IMR-90 (cell line): ENCODE results near the gene TAAR2. TPM values are rescaled to one million over a fixed set of nuclear protein-coding genes. Genes with fewer than 3 reads are reported as not detected.

Experiments
- ATAC-seq: fragments of 200-7000 bp; cut with Tn5 transposase; 2 replicates; pipeline ENCODE4 v1.9.1; 2020; ENCODE audit warnings: low read depth, mild to moderate bottlenecking, moderate library complexity
- BruUV-seq: library from RNA; stranded (reverse); fragments of 400-500 nt; replicated peaks from 2 replicates; lab custom pipeline; 2021; lab: Mats Ljungman, UMichigan
- CTCF ChIA-PET: fragments of 300-600 bp; formaldehyde crosslinking; extraction: SDS; loops from one replicate; lab custom pipeline; 2021; ENCODE audit warnings: antibody characterized with exemption; lab: Yijun Ruan, JAX
- POLR2A ChIA-PET: fragments of 300-600 bp; sonication (Branson Sonifier 250); formaldehyde crosslinking; loops from one replicate; lab custom pipeline; 2022; ENCODE audit warnings: antibody characterized with exemption; ENCODE audit not compliant: unreplicated experiment; lab: Charles Lee
- DNase-seq: peaks from one replicate; pipeline ENCODE4 v3.0.0; 2013
- H2AFZ ChIP-seq: replicated peaks from 2 replicates; pipeline ENCODE3; 2013; ENCODE audit warnings: low read length, mild to moderate bottlenecking; ENCODE audit not compliant: poor library complexity
- H2AK5ac ChIP-seq: 2 replicates; pipeline ENCODE4 v1.6.1; 2013; ENCODE audit warnings: low read depth, low read length, inconsistent platforms
- H2AK9ac ChIP-seq: replicated peaks from 2 replicates; pipeline ENCODE3; 2013; ENCODE audit warnings: mild to moderate bottlenecking, low read depth, low read length, moderate library complexity; ENCODE audit not compliant: poor library complexity
- H2BK120ac ChIP-seq: 2 replicates; pipeline ENCODE4 v1.6.1; 2013; ENCODE audit warnings: low read depth, low read length, inconsistent platforms
- H2BK15ac ChIP-seq: 3 replicates; pipeline ENCODE4 v1.6.1; 2013; ENCODE audit warnings: low read depth, low read length, inconsistent platforms
- H2BK20ac ChIP-seq: 2 replicates; pipeline ENCODE4 v1.6.1; 2013; ENCODE audit warnings: low read depth, mild to moderate bottlenecking, inconsistent platforms, low read length, moderate library complexity
- H2BK5ac ChIP-seq: 2 replicates; pipeline ENCODE4 v1.6.1; 2013; ENCODE audit warnings: mild to moderate bottlenecking, low read depth, low read length, inconsistent platforms; ENCODE audit not compliant: poor library complexity, severe bottlenecking
- H3K14ac ChIP-seq: replicated peaks from 2 replicates; pipeline ENCODE4 v1.6.1; 2013; ENCODE audit warnings: low read depth, low read length, inconsistent platforms
- H3K18ac ChIP-seq: 2 replicates; pipeline ENCODE4 v1.6.1; 2013; ENCODE audit warnings: low read depth, low read length, control low read depth
- H3K23ac ChIP-seq: 2 replicates; pipeline ENCODE4 v1.6.1; 2013; ENCODE audit warnings: low read depth, low read length, inconsistent platforms
- H3K27ac ChIP-seq: 2 replicates; pipeline ENCODE4 v1.5.1; 2013; ENCODE audit warnings: mild to moderate bottlenecking, control low read depth, low read length; ENCODE audit not compliant: insufficient read depth
- H3K27me3 ChIP-seq: 2 replicates; pipeline ENCODE4 v1.6.1; 2013; ENCODE audit warnings: low read length; ENCODE audit not compliant: control insufficient read depth, insufficient read depth
- H3K36me3 ChIP-seq: 2 replicates; pipeline ENCODE4 v1.6.1; 2013; ENCODE audit warnings: low read length, mixed read lengths; ENCODE audit not compliant: control insufficient read depth, insufficient read depth
- H3K4ac ChIP-seq: 2 replicates; pipeline ENCODE4 v1.6.1; 2013; ENCODE audit warnings: low read depth, low read length, inconsistent platforms
- H3K4me1 ChIP-seq: 2 replicates; pipeline ENCODE4 v1.6.1; 2013; ENCODE audit warnings: low read length, mixed read lengths; ENCODE audit not compliant: control insufficient read depth, insufficient read depth
- H3K4me2 ChIP-seq: 2 replicates; pipeline ENCODE4 v1.6.1; 2013; ENCODE audit warnings: low read depth, mild to moderate bottlenecking, control low read depth, low read length, moderate library complexity
- H3K4me3 ChIP-seq: 2 replicates; pipeline ENCODE4 v1.5.1; 2013; ENCODE audit warnings: low read depth, mild to moderate bottlenecking, control low read depth, low read length, moderate library complexity; ENCODE audit not compliant: insufficient read depth
- H3K56ac ChIP-seq: 2 replicates; pipeline ENCODE4 v1.6.1; 2013; ENCODE audit warnings: low read length, inconsistent platforms; ENCODE audit not compliant: insufficient read depth; ENCODE audit errors: extremely low read depth
- H3K79me1 ChIP-seq, 2 experiments: 2 replicates each; pipeline ENCODE4 v1.6.1; 2013; ENCODE audit warnings: low read length in 2 of 2, inconsistent platforms in 1 of 2, low read depth in 1 of 2
- H3K9ac ChIP-seq: 2 replicates; pipeline ENCODE4 v1.6.1; 2013; ENCODE audit warnings: low read depth, low read length, control low read depth
- H3K9me1 ChIP-seq: 2 replicates; pipeline ENCODE4 v1.6.1; 2013; ENCODE audit warnings: low read length, inconsistent platforms; ENCODE audit not compliant: insufficient read depth
- H3K9me3 ChIP-seq: 2 replicates; pipeline ENCODE4 v1.6.1; 2013; ENCODE audit warnings: low read length; ENCODE audit not compliant: control insufficient read depth, insufficient read depth
- H4K20me1 ChIP-seq: 2 replicates; pipeline ENCODE4 v1.6.1; 2013; ENCODE audit warnings: low read length, inconsistent platforms; ENCODE audit not compliant: insufficient read depth
- H4K5ac ChIP-seq: 2 replicates; pipeline ENCODE4 v1.6.1; 2013; ENCODE audit warnings: mild to moderate bottlenecking, low read depth, low read length, control low read depth
- H4K8ac ChIP-seq, 2 experiments: 2 replicates each; pipeline ENCODE4 v1.6.1; 2013; ENCODE audit warnings: low read depth in 2 of 2, low read length in 2 of 2, control low read depth in 1 of 2, inconsistent platforms in 1 of 2
- H4K91ac ChIP-seq: 2 replicates; pipeline ENCODE4 v1.6.1; 2013; ENCODE audit warnings: low read depth, low read length, inconsistent platforms; ENCODE audit not compliant: insufficient read depth
- BHLHE40 ChIP-seq: fragments of 150-350 bp; IDR thresholded peaks from 2 replicates; pipeline ENCODE4 v1.6.1; 2016; ENCODE audit warnings: mild to moderate bottlenecking, low read depth, low read length
- CEBPB ChIP-seq: IDR thresholded peaks from 2 replicates; pipeline ENCODE4 v1.6.1; 2012; ENCODE audit warnings: low read depth, low read length, improper control_type of control experiment
- CHD1 ChIP-seq: IDR thresholded peaks from 2 replicates; pipeline ENCODE4 v1.6.1; 2012; ENCODE audit warnings: low read depth, low read length, improper control_type of control experiment
- ELK1 ChIP-seq: fragments of 150-350 bp; IDR thresholded peaks from 2 replicates; pipeline ENCODE4 v1.6.1; 2016; ENCODE audit warnings: low read depth, mild to moderate bottlenecking, low read length, moderate library complexity, borderline replicate concordance
- FOS ChIP-seq: fragments of 150-350 bp; IDR thresholded peaks from 2 replicates; pipeline ENCODE4 v1.6.1; 2016; ENCODE audit warnings: low read depth, low read length
- MAFK ChIP-seq: IDR thresholded peaks from 2 replicates; pipeline ENCODE4 v1.6.1; 2012; ENCODE audit warnings: low read depth, low read length, improper control_type of control experiment
- MAZ ChIP-seq: IDR thresholded peaks from 2 replicates; pipeline ENCODE4 v1.6.1; 2012; ENCODE audit warnings: low read depth, mild to moderate bottlenecking, low read length, improper control_type of control experiment, moderate library complexity, borderline replicate concordance
- MXI1 ChIP-seq: IDR thresholded peaks from 2 replicates; pipeline ENCODE4 v1.6.1; 2012; ENCODE audit warnings: low read depth, mild to moderate bottlenecking, low read length, moderate library complexity, borderline replicate concordance
- NFE2L2 ChIP-seq: fragments of 150-350 bp; IDR thresholded peaks from 2 replicates; pipeline ENCODE4 v1.6.1; 2016; ENCODE audit warnings: low read depth, mild to moderate bottlenecking, low read length
- POLR2A ChIP-seq: IDR thresholded peaks from 2 replicates; pipeline ENCODE4 v1.6.1; 2012; ENCODE audit warnings: mild to moderate bottlenecking, low read depth, low read length
- RAD21 ChIP-seq: IDR thresholded peaks from 2 replicates; pipeline ENCODE4 v1.6.1; 2012; ENCODE audit warnings: low read length, improper control_type of control experiment
- RCOR1 ChIP-seq: IDR thresholded peaks from 2 replicates; pipeline ENCODE4 v1.6.1; 2012; ENCODE audit warnings: mild to moderate bottlenecking, low read length, improper control_type of control experiment; ENCODE audit not compliant: insufficient replicate concordance
- RFX5 ChIP-seq: IDR thresholded peaks from 2 replicates; pipeline ENCODE4 v1.8.0; 2012; ENCODE audit warnings: low read depth, mild to moderate bottlenecking, low read length, moderate library complexity
- SMC3 ChIP-seq: fragments of 150-350 bp; IDR thresholded peaks from 2 replicates; pipeline ENCODE4 v1.6.1; 2016; ENCODE audit warnings: low read depth, mild to moderate bottlenecking, antibody characterized with exemption, low read length, moderate library complexity
- WGBS, 2 experiments: methylation state at CpG; one replicate each; pipeline versions ENCODE4 v1.1.5 to v1.1.7; 2013; ENCODE audit warnings: missing lambda C conversion rate in 2 of 2; ENCODE audit not compliant: insufficient read length in 1 of 2; ENCODE audit errors: extremely low coverage in 2 of 2; 5-methylcytosine and 5-hydroxymethylcytosine counted together
- dilution Hi-C: fragments of 300-500 bp; cut with HindIII; formaldehyde crosslinking; loops from one replicate; pipeline ENCODE4 v1.14.3; 2018; ENCODE audit warnings: low sequenced_read_pairs; ENCODE audit not compliant: unreplicated experiment
- in situ Hi-C: fragments of 300-500 bp; cut with MboI; formaldehyde crosslinking; loops from 3 replicates; pipeline ENCODE4 v1.14.3; 2019; ENCODE audit warnings: low sequenced_read_pairs, inconsistent platforms, mixed read lengths
- intact Hi-C: fragments of 100-400 bp; cut with micrococcal nuclease; formaldehyde crosslinking; loops from 2 replicates; pipeline ENCODE4 v1.10.0; 2022
- polyA plus RNA-seq, 3 experiments: library from polyadenylated mRNA; depleted of rRNA; stranded (reverse); fragments of >200 nt; gene quantifications; 2 replicates each; pipeline ENCODE4 v1.2.3, GENCODE V29; 2012; ENCODE audit warnings: low replicate concordance in 1 of 3
- total RNA-seq: library from RNA; depleted of rRNA; stranded (reverse); fragments of >200 nt; gene quantifications from 2 replicates; pipeline ENCODE4 v1.2.3, GENCODE V29; 2012
- TF ChIP-seq, protein P1 (sequence below): fragments of 150-350 bp; IDR thresholded peaks from 2 replicates; pipeline ENCODE4 v1.6.1; 2017; ENCODE audit warnings: mild to moderate bottlenecking, antibody characterized with exemption, low read length, low read depth
- TF ChIP-seq, protein P2 (sequence below): conservative IDR thresholded peaks from 2 replicates; pipeline ENCODE4 v1.5.1; 2012; ENCODE audit warnings: mild to moderate bottlenecking, low read depth, low read length, improper control_type of control experiment

TAAR2 gene
- total and polyA plus RNA-seq, 2 of the 4 experiments (the other 2 are of a cell fraction): not detected

DNA sequence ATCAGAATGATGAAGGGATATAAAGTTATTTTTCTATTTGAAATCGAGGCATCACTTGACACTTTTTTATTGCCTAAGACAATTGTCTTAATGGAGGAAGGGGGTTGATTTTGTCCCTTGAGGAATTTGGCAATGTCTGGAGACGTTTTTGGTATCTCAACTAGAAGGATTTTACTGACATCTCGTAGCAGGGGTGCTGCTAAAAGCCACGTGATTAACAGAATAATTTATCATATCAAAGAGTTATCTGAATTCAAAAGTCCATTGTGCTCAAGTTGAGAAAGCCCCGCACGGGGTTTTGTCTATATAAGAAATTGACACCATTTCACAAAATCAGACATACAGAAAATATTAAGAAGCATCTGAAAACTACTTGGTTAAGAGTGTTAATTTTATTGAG, 55.5 kb downstream of the TAAR2 start:
- Histone ChIP-seq H3K9ac (no peak overlapping the region), H3K27me3 (peaks cover 41% of the 10 kb centered on the region), H3K27ac (no peak overlapping the region), H3K9me3 (no peaks in the 10 kb centered on the region), H2BK120ac (no peak overlapping the region), H3K4ac (no peak overlapping the region), H3K23ac (no peak overlapping the region), H3K56ac (no peak overlapping the region), H4K20me1 (no peaks in the 10 kb centered on the region), H4K8ac (no peak overlapping the region), H3K79me1 (no peaks in the 10 kb centered on the region), H2BK5ac (no peak overlapping the region), H3K36me3 (no peaks in the 10 kb centered on the region), H3K4me3 (no peak overlapping the region), H3K14ac (no peak overlapping the region), H3K4me2 (no peak overlapping the region), H2AFZ (no peak overlapping the region), H3K18ac (no peak overlapping the region), H2AK5ac (no peak overlapping the region), H3K9me1 (no peaks in the 10 kb centered on the region), H4K91ac (no peak overlapping the region), H4K5ac (no peak overlapping the region), H3K4me1 (no peaks in the 10 kb centered on the region), H2AK9ac (no peak overlapping the region), H2BK20ac (no peak overlapping the region), H2BK15ac (no peak overlapping the region)
- dilution Hi-C loops (no loop called here), intact Hi-C loops (no loop called here), in situ Hi-C loops (no loop called here)
- ChIA-PET CTCF (no interaction called here), POLR2A (no interaction called here)
- DNase-seq (no peak), ATAC-seq (no peak)
- TF ChIP-seq RAD21: no peak
- TF ChIP-seq ELK1: no peak
- no peak for TF ChIP-seq MAZ
- no peak for TF ChIP-seq POLR2A
- no peak for TF ChIP-seq MAFK
- TF ChIP-seq MXI1: no peak
- no peak for TF ChIP-seq BHLHE40
- TF ChIP-seq SMC3: no peak
- TF ChIP-seq, protein P1, sequence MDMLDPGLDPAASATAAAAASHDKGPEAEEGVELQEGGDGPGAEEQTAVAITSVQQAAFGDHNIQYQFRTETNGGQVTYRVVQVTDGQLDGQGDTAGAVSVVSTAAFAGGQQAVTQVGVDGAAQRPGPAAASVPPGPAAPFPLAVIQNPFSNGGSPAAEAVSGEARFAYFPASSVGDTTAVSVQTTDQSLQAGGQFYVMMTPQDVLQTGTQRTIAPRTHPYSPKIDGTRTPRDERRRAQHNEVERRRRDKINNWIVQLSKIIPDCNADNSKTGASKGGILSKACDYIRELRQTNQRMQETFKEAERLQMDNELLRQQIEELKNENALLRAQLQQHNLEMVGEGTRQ: no peak
- TF ChIP-seq CEBPB: no peak
- no peak for TF ChIP-seq FOS
- TF ChIP-seq CHD1: no peak
- no peak for TF ChIP-seq RCOR1
- TF ChIP-seq, protein P2, sequence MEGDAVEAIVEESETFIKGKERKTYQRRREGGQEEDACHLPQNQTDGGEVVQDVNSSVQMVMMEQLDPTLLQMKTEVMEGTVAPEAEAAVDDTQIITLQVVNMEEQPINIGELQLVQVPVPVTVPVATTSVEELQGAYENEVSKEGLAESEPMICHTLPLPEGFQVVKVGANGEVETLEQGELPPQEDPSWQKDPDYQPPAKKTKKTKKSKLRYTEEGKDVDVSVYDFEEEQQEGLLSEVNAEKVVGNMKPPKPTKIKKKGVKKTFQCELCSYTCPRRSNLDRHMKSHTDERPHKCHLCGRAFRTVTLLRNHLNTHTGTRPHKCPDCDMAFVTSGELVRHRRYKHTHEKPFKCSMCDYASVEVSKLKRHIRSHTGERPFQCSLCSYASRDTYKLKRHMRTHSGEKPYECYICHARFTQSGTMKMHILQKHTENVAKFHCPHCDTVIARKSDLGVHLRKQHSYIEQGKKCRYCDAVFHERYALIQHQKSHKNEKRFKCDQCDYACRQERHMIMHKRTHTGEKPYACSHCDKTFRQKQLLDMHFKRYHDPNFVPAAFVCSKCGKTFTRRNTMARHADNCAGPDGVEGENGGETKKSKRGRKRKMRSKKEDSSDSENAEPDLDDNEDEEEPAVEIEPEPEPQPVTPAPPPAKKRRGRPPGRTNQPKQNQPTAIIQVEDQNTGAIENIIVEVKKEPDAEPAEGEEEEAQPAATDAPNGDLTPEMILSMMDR: no peak
- no peak for TF ChIP-seq NFE2L2
- no peak for TF ChIP-seq RFX5
- no CpG with 5 or more reads among the region's 6 CpGs for WGBS, 2 experiments
- no TSS peak for BruUV-seq
